ENCODE results near the gene LAMB1. TPM values are rescaled to one million over a fixed set of nuclear protein-coding genes. Genes with fewer than 3 reads are reported as not detected.

LAMB1 gene
- total and polyA plus RNA-seq, 2 of the 13 experiments (the other 11 are each of a cell fraction or from before 2014, with no cell fraction given), result 109 to 124 TPM

GRCh38 chr7:108034586-108034985 is 31.6 kb upstream of the LAMB1 start (continued):
- TF ChIP-seq KIAA2018 (CRISPR knock-in tag; IDR thresholded peaks at IDR 0.05; ENCODE audit: borderline replicate concordance) (no peak), TARDBP (CRISPR knock-in tag; IDR thresholded peaks at IDR 0.05) (peak; percentile 74), CEBPZ (IDR thresholded peaks at IDR 0.05; ENCODE audit: low read length) (no peak), TCF7 (IDR thresholded peaks at IDR 0.05; ENCODE audit: low read depth) (peak; percentile 75), FOXA1 (IDR thresholded peaks at IDR 0.05) (0 out of 2 replicates have a peak, but pooled peaks have one; percentile 20), FOXA1 (CRISPR knock-in tag; IDR thresholded peaks at IDR 0.05) (peak; percentile 95), KDM4B (CRISPR knock-in tag; IDR thresholded peaks at IDR 0.05) (no peak), ZFP36L1 (CRISPR knock-in tag; IDR thresholded peaks at IDR 0.05) (no peak), ZBED4 (CRISPR knock-in tag; IDR thresholded peaks at IDR 0.05; ENCODE audit: borderline replicate concordance) (no peak), ZSCAN30 (CRISPR knock-in tag; IDR thresholded peaks at IDR 0.05) (no peak), KLF6 (CRISPR knock-in tag; IDR thresholded peaks at IDR 0.05) (no peak), RARG (CRISPR knock-in tag; IDR thresholded peaks at IDR 0.05; ENCODE audit: low read depth) (no peak)

All from HepG2 (cell line).